ENCODE data around the gene SPPL2C.
A peak's percentile ranks its signal among the peaks of the same experiment; 100 is the strongest.

Gene SPPL2C

GRCh38 chr17:45870342-45870974, 25.8 kb downstream of the SPPL2C start:
- H3K4me3 ChIP-seq (ENCODE audit: low read depth, low read length), result no peak overlapping the region

GRCh38 chr17:45871718-45872117, 27.0 kb downstream of the SPPL2C start:
- no peak overlapping the region for H3K4me3 ChIP-seq (ENCODE audit: low read depth, low read length)

- no peak overlapping the region for H3K4me3 ChIP-seq (ENCODE audit: low read depth, low read length)
These were observed 29.0 kb downstream of the SPPL2C start for GRCh38 chr17:45873728-45874127.

GRCh38 chr17:45874151-45874550, 29.5 kb downstream of the SPPL2C start:
- H3K4me3 ChIP-seq (ENCODE audit: low read depth, low read length), result no peak overlapping the region

DNA sequence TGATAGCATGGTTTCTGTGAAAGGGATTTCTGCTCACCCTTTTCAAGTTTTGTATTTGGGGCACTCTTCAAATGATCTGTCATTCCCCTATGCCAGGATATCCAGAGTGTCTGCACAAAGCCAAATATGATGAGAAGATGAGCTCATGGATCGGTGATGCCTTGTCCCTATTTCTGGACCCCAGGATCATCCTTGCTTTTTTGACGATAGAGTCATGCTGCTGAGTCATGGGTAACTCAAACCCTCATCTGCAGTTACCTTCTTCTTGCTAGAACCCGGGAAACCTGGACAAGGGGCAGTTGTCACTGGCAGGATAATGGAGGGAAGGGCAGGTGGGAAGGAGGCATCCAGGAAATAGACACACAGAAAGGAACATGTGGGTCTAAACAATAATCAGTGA, 31.9 kb downstream of the SPPL2C start:
- no peak overlapping the region for H3K4me3 ChIP-seq (ENCODE audit: low read depth, low read length)

- H3K4me3 ChIP-seq (ENCODE audit: low read depth, low read length), result no peak overlapping the region
These were observed 32.8 kb downstream of the SPPL2C start for GRCh38 chr17:45877467-45877866.

GRCh38 chr17:45883063-45883462, 38.4 kb downstream of the SPPL2C start:
- H3K4me3 ChIP-seq (ENCODE audit: low read depth, low read length), result no peak overlapping the region

DNA sequence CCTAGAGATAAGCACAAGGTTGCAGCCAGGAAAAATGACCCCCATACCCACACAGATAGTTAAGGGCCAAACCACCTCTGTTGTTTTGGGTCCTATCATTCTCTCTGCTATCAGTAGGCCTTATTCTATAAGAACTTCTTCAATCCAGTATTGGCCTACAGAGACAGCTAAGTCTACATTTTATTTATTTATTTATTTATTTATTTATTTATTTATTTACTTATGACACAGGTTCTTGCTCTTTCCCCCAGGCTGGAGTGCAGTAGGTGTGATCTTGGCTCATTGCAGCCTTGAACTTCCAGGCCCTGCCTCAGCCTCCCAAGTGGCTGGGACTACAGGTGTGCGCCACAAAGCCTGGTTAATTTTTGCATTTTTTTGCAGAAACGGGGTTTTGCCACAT, 42.2 kb downstream of the SPPL2C start:
- H3K4me3 ChIP-seq (ENCODE audit: low read depth, low read length), result no peak overlapping the region

DNA sequence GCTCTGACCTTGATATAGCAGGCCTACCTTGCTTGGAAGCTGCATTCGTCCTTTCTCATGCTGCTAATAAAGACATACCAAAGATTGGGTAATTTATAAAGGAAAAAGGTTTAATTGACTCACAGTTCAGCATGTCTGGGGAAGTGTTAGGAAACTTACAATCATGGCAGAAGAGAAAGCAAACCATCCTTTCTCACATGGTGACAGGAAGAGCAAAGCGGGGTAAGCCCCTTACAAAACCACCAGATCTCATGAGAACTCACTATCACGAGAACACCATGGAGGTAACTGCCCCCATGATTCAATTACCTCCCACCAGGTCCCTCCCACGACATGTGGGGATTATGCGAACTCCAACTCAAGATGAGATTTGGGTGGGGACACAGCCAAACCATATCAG, 43.7 kb downstream of the SPPL2C start:
- H3K4me3 ChIP-seq (ENCODE audit: low read depth, low read length), result no peak overlapping the region

GRCh38 chr17:45889579-45889978, 44.9 kb downstream of the SPPL2C start:
- no peak overlapping the region for H3K4me3 ChIP-seq (ENCODE audit: low read depth, low read length)

GRCh38 chr17:45893725-45894021, 49.0 kb downstream of the SPPL2C start:
- peak overlapping the region; percentile 39 for H3K4me3 ChIP-seq (ENCODE audit: low read depth, low read length)

DNA sequence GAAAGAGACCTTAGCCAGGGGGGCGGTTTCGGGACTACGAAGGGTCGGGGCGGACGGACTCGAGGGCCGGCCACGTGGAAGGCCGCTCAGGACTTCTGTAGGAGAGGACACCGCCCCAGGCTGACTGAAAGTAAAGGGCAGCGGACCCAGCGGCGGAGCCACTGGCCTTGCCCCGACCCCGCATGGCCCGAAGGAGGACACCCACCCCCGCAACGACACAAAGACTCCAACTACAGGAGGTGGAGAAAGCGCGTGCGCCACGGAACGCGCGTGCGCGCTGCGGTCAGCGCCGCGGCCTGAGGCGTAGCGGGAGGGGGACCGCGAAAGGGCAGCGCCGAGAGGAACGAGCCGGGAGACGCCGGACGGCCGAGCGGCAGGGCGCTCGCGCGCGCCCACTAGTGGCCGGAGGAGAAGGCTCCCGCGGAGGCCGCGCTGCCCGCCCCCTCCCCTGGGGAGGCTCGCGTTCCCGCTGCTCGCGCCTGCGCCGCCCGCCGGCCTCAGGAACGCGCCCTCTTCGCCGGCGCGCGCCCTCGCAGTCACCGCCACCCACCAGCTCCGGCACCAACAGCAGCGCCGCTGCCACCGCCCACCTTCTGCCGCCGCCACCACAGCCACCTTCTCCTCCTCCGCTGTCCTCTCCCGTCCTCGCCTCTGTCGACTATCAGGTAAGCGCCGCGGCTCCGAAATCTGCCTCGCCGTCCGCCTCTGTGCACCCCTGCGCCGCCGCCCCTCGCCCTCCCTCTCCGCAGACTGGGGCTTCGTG, 49.5 kb downstream of the SPPL2C start, which contains the start of gene MAPT:
TSS of gene MAPT (plus strand) at position 533 of the 763 bp plus-strand sequence. CDS start 67,784 bp downstream, outside the sequence.
- H3K4me3 ChIP-seq (ENCODE audit: low read depth, low read length), result peak within 1 kb of the TSS; percentile 56

DNA sequence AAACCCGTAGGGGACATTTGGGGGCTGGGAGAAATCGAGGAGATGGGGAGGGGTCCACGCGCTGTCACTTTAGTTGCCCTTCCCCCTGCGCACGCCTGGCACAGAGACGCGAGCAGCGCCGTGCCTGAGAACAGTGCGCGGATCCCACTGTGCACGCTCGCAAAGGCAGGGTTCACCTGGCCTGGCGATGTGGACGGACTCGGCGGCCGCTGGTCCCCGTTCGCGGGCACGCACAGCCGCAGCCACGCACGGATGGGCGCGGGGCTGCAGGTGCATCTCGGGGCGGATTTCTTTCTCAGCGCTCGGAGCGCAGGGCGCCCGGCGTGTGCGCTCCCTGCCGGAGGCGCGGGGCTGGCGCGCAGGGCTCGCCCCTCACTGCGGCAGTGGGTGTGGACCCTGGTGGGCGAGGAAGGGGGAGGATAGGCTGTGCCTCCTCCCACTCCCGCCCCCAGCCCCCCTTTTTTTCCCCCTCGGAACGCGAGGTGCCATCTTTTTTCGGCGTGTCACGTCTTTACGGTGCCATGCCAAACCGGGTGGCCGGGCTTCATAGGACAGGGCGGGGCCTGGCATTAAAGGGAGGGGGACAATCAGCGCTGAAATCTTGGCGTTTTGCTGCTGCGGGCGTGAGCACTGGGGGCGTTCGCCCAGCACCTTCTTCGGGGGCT, 50.8 kb downstream of the SPPL2C start:
- H3K4me3 ChIP-seq (ENCODE audit: low read depth, low read length), result peak overlapping the region; percentile 30

DNA sequence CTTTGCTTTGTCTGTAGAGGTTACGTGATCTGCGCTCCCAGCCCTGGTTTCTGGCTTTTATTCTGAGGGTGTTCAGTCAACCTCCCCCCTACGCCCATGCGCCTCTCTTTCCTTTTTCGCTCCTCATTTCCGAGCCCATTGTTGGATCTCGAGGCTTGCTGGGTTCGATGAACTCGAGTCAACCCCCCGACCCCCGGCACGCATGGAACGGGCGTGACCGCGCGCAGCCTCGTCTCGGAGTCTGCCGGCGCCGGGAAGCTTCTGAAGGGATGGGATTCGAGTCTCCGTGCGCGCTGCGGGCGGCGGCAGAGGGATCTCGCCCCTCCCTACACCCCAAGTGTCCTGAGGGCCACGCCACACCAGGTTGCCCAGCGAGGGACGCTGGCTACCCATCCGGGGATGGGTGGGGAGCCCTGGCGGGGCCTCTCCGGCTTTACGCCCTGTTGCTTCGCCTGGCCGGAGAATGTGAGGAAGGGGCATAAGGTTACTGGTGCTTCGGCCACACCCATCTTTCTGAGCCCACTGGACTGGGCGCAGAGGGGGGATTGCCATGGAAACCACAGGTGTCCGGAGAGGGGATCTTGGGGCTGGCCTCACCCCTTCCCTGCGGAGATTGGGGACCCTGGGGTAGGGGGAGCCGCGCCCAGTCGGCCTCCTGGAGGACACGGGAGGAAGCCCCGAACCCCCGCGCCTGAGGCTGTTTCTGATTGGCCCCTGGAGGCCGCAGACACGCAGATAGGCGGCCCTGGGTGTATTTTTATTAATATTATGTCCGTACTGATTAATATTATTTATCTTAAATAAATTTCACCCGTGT, 51.5 kb downstream of the SPPL2C start:
- peak overlapping the region; percentile 30 for H3K4me3 ChIP-seq (ENCODE audit: low read depth, low read length)

Data from iPS-11a (cell line).